HG03439 (cell line): ENCODE measurements around the gene PEPD.

Experiments used
- ATAC-seq: cut with Tn5 transposase; IDR thresholded peaks from one replicate; pipeline ENCODE4 v1.9.1; 2021; ENCODE audit warnings: mild to moderate bottlenecking, moderate library complexity; ENCODE audit not compliant: unreplicated experiment

The PEPD gene

GRCh38 chr19:33370783-33371182 is 150.8 kb downstream of the PEPD start:
- no peak for ATAC-seq

GRCh38 chr19:33368074-33368864 is 153.3 kb downstream of the PEPD start:
- no peak for ATAC-seq

GRCh38 chr19:33366897-33367296 is 154.7 kb downstream of the PEPD start:
- ATAC-seq, result no peak

- ATAC-seq, result no peak
These were observed 155.5 kb downstream of the PEPD start for GRCh38 chr19:33366127-33366526.

- no peak for ATAC-seq
These were observed 155.9 kb downstream of the PEPD start for GRCh38 chr19:33365691-33366090.

- no peak for ATAC-seq
These were observed 158.1 kb downstream of the PEPD start for GRCh38 chr19:33363476-33363875.

- ATAC-seq, result no peak
These were observed 158.9 kb downstream of the PEPD start for GRCh38 chr19:33362508-33363228.

GRCh38 chr19:33359581-33359980 is 162.0 kb downstream of the PEPD start:
- no peak for ATAC-seq

- ATAC-seq, result no peak
These were observed 163.2 kb downstream of the PEPD start for GRCh38 chr19:33358408-33358807.

GRCh38 chr19:33357556-33357955 is 164.0 kb downstream of the PEPD start:
- ATAC-seq, result no peak

- no peak for ATAC-seq
These were observed 166.1 kb downstream of the PEPD start for GRCh38 chr19:33355535-33355934.

- no peak for ATAC-seq
These were observed 170.9 kb downstream of the PEPD start for GRCh38 chr19:33350538-33351309.

GRCh38 chr19:33349319-33350289 is 172.0 kb downstream of the PEPD start:
- ATAC-seq, result no peak

GRCh38 chr19:33348301-33349010 is 173.1 kb downstream of the PEPD start:
- ATAC-seq, result no peak

- ATAC-seq, result no peak
These were observed 174.3 kb downstream of the PEPD start for GRCh38 chr19:33347300-33347699.

- no peak for ATAC-seq
These were observed 174.9 kb downstream of the PEPD start for GRCh38 chr19:33346665-33347064.

GRCh38 chr19:33345163-33345562 is 176.4 kb downstream of the PEPD start:
- ATAC-seq, result no peak

GRCh38 chr19:33344573-33344925 is 177.0 kb downstream of the PEPD start:
- no peak for ATAC-seq

- no peak for ATAC-seq
These were observed 177.6 kb downstream of the PEPD start for GRCh38 chr19:33343859-33344572.
